Mammary epithelial cell (primary cell): Measurements from ENCODE around the gene GCG.

Experiments used
- CTCF ChIP-seq, 2 donors: IDR thresholded peaks in 1 of 2; conservative IDR thresholded peaks in 1 of 2; 2 replicates each; pipeline ENCODE4 v1.5.1; 2011 to 2012; ENCODE audit warnings: inconsistent platforms in 2 of 2, low read length in 2 of 2, mild to moderate bottlenecking in 2 of 2, control low read depth in 1 of 2, low read depth in 1 of 2; ENCODE audit not compliant: insufficient read depth in 1 of 2; ENCODE audit errors: extremely low read depth in 1 of 2
- EZH2 ChIP-seq: IDR thresholded peaks from 2 replicates; pipeline ENCODE4 v1.6.1; 2012; ENCODE audit warnings: low read length, inconsistent platforms, borderline replicate concordance

- no peak for TF ChIP-seq CTCF (conservative IDR thresholded peaks at IDR 0.05 in 1 of 2, IDR thresholded peaks at IDR 0.05 in 1 of 2; ENCODE audit: extremely low read depth in 1 of 2, insufficient read depth in 1 of 2, low read depth in 1 of 2, low read length in 2 of 2)
- no peak for TF ChIP-seq EZH2
Observed at GRCh38 chr2:162126111-162126519, 25.9 kb downstream of the GCG start.
